ENCODE data around the gene COL21A1.

COL21A1 gene

DNA sequence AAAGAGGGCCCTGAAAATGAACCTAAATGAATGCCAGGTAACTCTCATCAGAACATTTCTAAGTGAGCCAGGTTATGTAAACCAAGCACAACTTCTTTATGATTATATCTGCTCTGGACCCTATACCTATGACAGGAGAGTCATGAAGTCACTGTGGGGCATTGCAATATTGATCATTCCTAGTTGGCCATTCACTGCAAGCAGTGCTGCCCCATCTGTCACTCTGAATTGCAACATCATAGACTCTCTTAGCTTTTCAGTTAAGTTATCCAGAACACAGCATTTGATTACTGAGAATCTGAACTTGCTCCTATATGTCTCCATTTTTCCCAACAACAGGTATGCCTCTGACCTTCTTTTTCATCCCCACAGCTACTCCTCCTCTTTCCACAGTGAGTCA, 3.3 kb downstream of the COL21A1 start:
- Histone ChIP-seq H3K56ac (ENCODE audit: low read length) (no peak overlapping the region), H2BK120ac (ENCODE audit: low read depth, low read length) (no peak overlapping the region)

GRCh38 chr6:56243518-56244070, 3.8 kb downstream of the COL21A1 start:
- Histone ChIP-seq H2AK5ac (ENCODE audit: low read length) (no peak overlapping the region), H2BK5ac (ENCODE audit: low read length) (no peak overlapping the region), H3K79me1 (ENCODE audit: low read length) (no peaks in the 10 kb centered on the region), H3K4me2 (ENCODE audit: low read length) (no peak overlapping the region), H3K4ac (ENCODE audit: low read depth, low read length) (no peak overlapping the region), H4K5ac (ENCODE audit: low read length) (no peak overlapping the region), H3K27me3 (ENCODE audit: insufficient read depth, low read length, poor library complexity) (no peaks in the 10 kb centered on the region), H3K18ac (ENCODE audit: low read length) (no peak overlapping the region), H3K4me1 (ENCODE audit: control insufficient read depth, low read depth, low read length) (peaks cover 3% of the 10 kb centered on the region), H3K23ac (ENCODE audit: low read length) (no peak overlapping the region), H3K27ac (ENCODE audit: low read depth, low read length) (no peak overlapping the region), H2BK120ac (ENCODE audit: low read depth, low read length) (no peak overlapping the region), H2BK15ac (replicated peaks; ENCODE audit: low read depth) (no peak overlapping the region), H3K36me3 (ENCODE audit: control insufficient read depth, insufficient read depth, low read length) (no peaks in the 10 kb centered on the region), H3K9ac (ENCODE audit: low read length) (no peak overlapping the region), H4K8ac (ENCODE audit: low read depth, low read length) (no peak overlapping the region), H3K56ac (ENCODE audit: low read length) (no peak overlapping the region), H3K4me3 (ENCODE audit: low read length) (no peak overlapping the region), H3K79me2 (ENCODE audit: control insufficient read depth, insufficient read depth, low read length) (no peaks in the 10 kb centered on the region)
- no CpG with 5 or more reads among the region's 2 CpGs for WGBS (ENCODE audit: extremely low coverage, insufficient coverage, low lambda C conversion rate)
- DNase-seq = no peak

More for the DNA sequence above, 3.3 kb downstream of the COL21A1 start:
- Histone ChIP-seq H4K5ac (ENCODE audit: low read length) (no peak overlapping the region), H3K9ac (ENCODE audit: low read length) (no peak overlapping the region), H3K79me1 (ENCODE audit: low read length) (no peaks in the 10 kb centered on the region), H3K36me3 (ENCODE audit: control insufficient read depth, insufficient read depth, low read length) (no peaks in the 10 kb centered on the region), H2AK5ac (ENCODE audit: low read length) (no peak overlapping the region), H2BK15ac (replicated peaks; ENCODE audit: low read depth) (no peak overlapping the region), H3K79me2 (ENCODE audit: control insufficient read depth, insufficient read depth, low read length) (no peaks in the 10 kb centered on the region), H3K4me2 (ENCODE audit: low read length) (no peak overlapping the region), H3K4ac (ENCODE audit: low read depth, low read length) (no peak overlapping the region), H3K27ac (ENCODE audit: low read depth, low read length) (no peak overlapping the region), H3K4me1 (ENCODE audit: control insufficient read depth, low read depth, low read length) (peaks cover 3% of the 10 kb centered on the region), H4K8ac (ENCODE audit: low read depth, low read length) (no peak overlapping the region), H3K27me3 (ENCODE audit: insufficient read depth, low read length, poor library complexity) (no peaks in the 10 kb centered on the region), H3K18ac (ENCODE audit: low read length) (no peak overlapping the region), H3K23ac (ENCODE audit: low read length) (no peak overlapping the region), H2BK5ac (ENCODE audit: low read length) (no peak overlapping the region), H3K4me3 (ENCODE audit: low read length) (no peak overlapping the region)
- no peak for DNase-seq

DNA sequence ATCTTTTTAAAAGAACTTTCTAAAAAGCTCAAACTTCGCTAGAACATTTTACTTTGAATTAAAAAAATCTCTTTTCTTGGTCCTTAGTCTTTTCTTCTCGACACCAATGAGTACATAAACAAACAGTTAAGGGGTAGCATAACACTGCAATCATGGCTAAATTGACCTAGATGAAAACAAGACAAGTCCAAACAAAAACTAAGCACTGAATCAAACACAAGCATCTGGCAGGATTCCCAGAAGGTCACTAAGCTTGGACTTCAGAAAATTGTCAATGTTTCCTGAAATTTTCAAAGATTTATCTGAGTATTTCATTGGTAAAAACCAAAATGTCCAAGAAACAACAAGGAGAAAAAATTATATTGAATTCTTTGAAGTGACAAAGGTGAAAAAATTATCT, 5.0 kb downstream of the COL21A1 start:
- no peaks in the 10 kb centered on the region for H3K79me2 ChIP-seq (ENCODE audit: control insufficient read depth, insufficient read depth, low read length)
- no peak overlapping the region for H3K4me3 ChIP-seq (ENCODE audit: low read length)
- no peaks in the 10 kb centered on the region for H3K36me3 ChIP-seq (ENCODE audit: control insufficient read depth, insufficient read depth, low read length)
- no peak overlapping the region for H2BK15ac ChIP-seq (replicated peaks; ENCODE audit: low read depth)
- no peak overlapping the region for H4K5ac ChIP-seq (ENCODE audit: low read length)
- H3K18ac ChIP-seq (ENCODE audit: low read length) = no peak overlapping the region
- H3K56ac ChIP-seq (ENCODE audit: low read length) = no peak overlapping the region
- H4K8ac ChIP-seq (ENCODE audit: low read depth, low read length) = no peak overlapping the region
- H3K4me1 ChIP-seq (ENCODE audit: control insufficient read depth, low read depth, low read length) = no peaks in the 10 kb centered on the region
- no peak overlapping the region for H2BK120ac ChIP-seq (ENCODE audit: low read depth, low read length)
- H3K9ac ChIP-seq (ENCODE audit: low read length) = no peak overlapping the region
- no peak overlapping the region for H2BK5ac ChIP-seq (ENCODE audit: low read length)
- no peak overlapping the region for H3K23ac ChIP-seq (ENCODE audit: low read length)
- no peak for DNase-seq
- no peaks in the 10 kb centered on the region for H3K27me3 ChIP-seq (ENCODE audit: insufficient read depth, low read length, poor library complexity)
- no peak overlapping the region for H3K4ac ChIP-seq (ENCODE audit: low read depth, low read length)
- H3K27ac ChIP-seq (ENCODE audit: low read depth, low read length) = no peak overlapping the region
- H3K4me2 ChIP-seq (ENCODE audit: low read length) = no peak overlapping the region
- H3K79me1 ChIP-seq (ENCODE audit: low read length) = no peaks in the 10 kb centered on the region
- H2AK5ac ChIP-seq (ENCODE audit: low read length) = no peak overlapping the region
- WGBS (ENCODE audit: extremely low coverage, insufficient coverage, low lambda C conversion rate) = no CpG with 5 or more reads among the region's 2 CpGs

DNA sequence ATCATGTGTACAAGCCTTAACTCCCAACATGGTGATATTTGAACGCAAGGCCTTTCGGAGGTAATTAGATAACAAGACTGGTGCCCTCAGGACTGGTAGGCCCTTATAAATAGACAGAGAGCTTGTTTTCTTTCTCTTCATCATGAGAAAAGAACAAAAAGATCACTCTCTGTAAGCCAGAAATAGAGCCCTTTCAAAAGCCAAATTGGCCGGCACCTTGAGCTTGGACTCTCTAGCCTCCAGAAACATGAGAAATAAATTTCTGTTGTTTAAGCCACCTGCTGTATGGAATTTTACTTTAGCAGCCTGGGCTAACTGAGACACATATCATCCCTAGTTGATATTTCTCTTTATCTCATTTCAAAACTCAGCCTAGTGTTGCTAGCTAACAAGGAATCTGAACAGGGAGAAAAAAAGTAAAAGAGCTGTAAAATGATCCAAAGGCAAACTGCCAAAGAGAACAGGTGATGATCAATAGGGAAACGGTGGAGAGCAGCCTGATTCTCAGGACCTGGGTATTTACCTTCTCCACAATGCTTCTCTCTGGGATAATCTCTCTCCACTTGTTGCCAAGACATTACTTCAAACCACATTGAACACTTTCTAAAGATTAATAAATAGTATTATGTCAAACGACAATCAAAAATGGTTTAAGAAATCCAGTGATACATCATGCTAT, 6.1 kb downstream of the COL21A1 start:
- Histone ChIP-seq H2BK120ac (ENCODE audit: low read depth, low read length) (no peak overlapping the region), H3K27ac (ENCODE audit: low read depth, low read length) (no peak overlapping the region), H3K4me2 (ENCODE audit: low read length) (no peak overlapping the region), H3K27me3 (ENCODE audit: insufficient read depth, low read length, poor library complexity) (no peaks in the 10 kb centered on the region), H3K36me3 (ENCODE audit: control insufficient read depth, insufficient read depth, low read length) (no peaks in the 10 kb centered on the region), H3K56ac (ENCODE audit: low read length) (no peak overlapping the region), H3K4ac (ENCODE audit: low read depth, low read length) (no peak overlapping the region), H3K23ac (ENCODE audit: low read length) (no peak overlapping the region), H2BK15ac (replicated peaks; ENCODE audit: low read depth) (no peak overlapping the region), H3K4me1 (ENCODE audit: control insufficient read depth, low read depth, low read length) (no peaks in the 10 kb centered on the region), H3K9ac (ENCODE audit: low read length) (no peak overlapping the region), H4K5ac (ENCODE audit: low read length) (no peak overlapping the region), H2AK5ac (ENCODE audit: low read length) (no peak overlapping the region), H3K18ac (ENCODE audit: low read length) (no peak overlapping the region), H2BK5ac (ENCODE audit: low read length) (no peak overlapping the region), H3K79me1 (ENCODE audit: low read length) (no peaks in the 10 kb centered on the region), H4K8ac (ENCODE audit: low read depth, low read length) (no peak overlapping the region), H3K79me2 (ENCODE audit: control insufficient read depth, insufficient read depth, low read length) (no peaks in the 10 kb centered on the region), H3K4me3 (ENCODE audit: low read length) (no peak overlapping the region)
- no CpG with 5 or more reads among the region's 5 CpGs for WGBS (ENCODE audit: extremely low coverage, insufficient coverage, low lambda C conversion rate)
- DNase-seq = no peak

DNA sequence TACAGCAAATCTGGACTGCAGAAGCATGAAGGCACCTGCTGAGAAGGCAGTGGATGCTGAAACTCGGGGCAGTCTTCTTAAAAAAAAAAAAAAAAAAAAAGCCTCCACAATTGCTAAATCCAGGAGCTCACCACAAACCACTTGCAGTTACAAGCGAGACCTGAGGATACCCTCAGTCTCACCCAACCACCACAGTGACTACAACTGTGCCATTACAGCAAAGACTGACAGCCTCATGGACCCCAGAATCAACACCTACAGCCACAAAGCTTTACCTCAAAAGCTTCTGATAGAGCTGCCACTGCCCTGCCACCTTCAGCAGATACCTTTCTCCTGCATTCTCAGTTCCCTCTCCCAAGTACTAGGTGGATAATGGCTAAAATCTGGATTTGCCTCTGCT, 9.0 kb downstream of the COL21A1 start:
- Histone ChIP-seq H3K4me3 (ENCODE audit: low read length) (no peak overlapping the region), H3K4me1 (ENCODE audit: control insufficient read depth, low read depth, low read length) (no peaks in the 10 kb centered on the region), H3K79me2 (ENCODE audit: control insufficient read depth, insufficient read depth, low read length) (no peaks in the 10 kb centered on the region), H2BK120ac (ENCODE audit: low read depth, low read length) (no peak overlapping the region), H3K56ac (ENCODE audit: low read length) (no peak overlapping the region), H3K4me2 (ENCODE audit: low read length) (no peak overlapping the region), H3K27ac (ENCODE audit: low read depth, low read length) (no peak overlapping the region), H3K4ac (ENCODE audit: low read depth, low read length) (no peak overlapping the region), H2AK5ac (ENCODE audit: low read length) (no peak overlapping the region), H3K27me3 (ENCODE audit: insufficient read depth, low read length, poor library complexity) (no peaks in the 10 kb centered on the region), H3K18ac (ENCODE audit: low read length) (no peak overlapping the region), H4K8ac (ENCODE audit: low read depth, low read length) (no peak overlapping the region), H4K5ac (ENCODE audit: low read length) (no peak overlapping the region), H3K79me1 (ENCODE audit: low read length) (no peaks in the 10 kb centered on the region), H3K9ac (ENCODE audit: low read length) (no peak overlapping the region), H3K23ac (ENCODE audit: low read length) (no peak overlapping the region), H2BK5ac (ENCODE audit: low read length) (no peak overlapping the region), H3K36me3 (ENCODE audit: control insufficient read depth, insufficient read depth, low read length) (no peaks in the 10 kb centered on the region), H2BK15ac (replicated peaks; ENCODE audit: low read depth) (no peak overlapping the region)
- WGBS (ENCODE audit: extremely low coverage, insufficient coverage, low lambda C conversion rate) = no CpG with 5 or more reads among the region's 2 CpGs
- no peak for DNase-seq

- Histone ChIP-seq H3K4me3 (ENCODE audit: low read length) (no peak overlapping the region), H3K4ac (ENCODE audit: low read depth, low read length) (no peak overlapping the region), H3K23ac (ENCODE audit: low read length) (no peak overlapping the region), H3K27me3 (ENCODE audit: insufficient read depth, low read length, poor library complexity) (no peaks in the 10 kb centered on the region), H4K5ac (ENCODE audit: low read length) (no peak overlapping the region), H3K27ac (ENCODE audit: low read depth, low read length) (no peak overlapping the region), H3K56ac (ENCODE audit: low read length) (no peak overlapping the region), H3K4me2 (ENCODE audit: low read length) (no peak overlapping the region), H3K9ac (ENCODE audit: low read length) (no peak overlapping the region), H4K8ac (ENCODE audit: low read depth, low read length) (no peak overlapping the region), H3K36me3 (ENCODE audit: control insufficient read depth, insufficient read depth, low read length) (no peaks in the 10 kb centered on the region), H3K18ac (ENCODE audit: low read length) (no peak overlapping the region), H2BK5ac (ENCODE audit: low read length) (no peak overlapping the region), H2BK120ac (ENCODE audit: low read depth, low read length) (no peak overlapping the region), H3K4me1 (ENCODE audit: control insufficient read depth, low read depth, low read length) (no peaks in the 10 kb centered on the region), H2AK5ac (ENCODE audit: low read length) (no peak overlapping the region), H2BK15ac (replicated peaks; ENCODE audit: low read depth) (no peak overlapping the region), H3K79me1 (ENCODE audit: low read length) (no peaks in the 10 kb centered on the region), H3K79me2 (ENCODE audit: control insufficient read depth, insufficient read depth, low read length) (no peaks in the 10 kb centered on the region)
- WGBS (ENCODE audit: extremely low coverage, insufficient coverage, low lambda C conversion rate) = no CpG with 5 or more reads among the region's 1 CpG
- no peak for DNase-seq
These were observed 12.1 kb downstream of the COL21A1 start for GRCh38 chr6:56235245-56235644.
